Placental pericyte (primary cell): ENCODE data around the gene RPRD1A. TPM values are rescaled to one million over a fixed set of nuclear protein-coding genes. Genes with fewer than 3 reads are reported as not detected.

Experiments used
- total RNA-seq: library from RNA; depleted of rRNA; stranded (reverse); fragments of >200 nt; gene quantifications from 2 replicates; pipeline ENCODE4 v1.2.3, GENCODE V29; 2012

Gene RPRD1A
- 35.2 and 53.0 TPM in 2 replicates for total RNA-seq

GRCh38 chr18:36067055-36067957 is at the start of gene RPRD1A:
Gene RPRD1A, minus strand, starts transcription at chr18:36067559. Its CDS starts 155 bp downstream, at chr18:36067404.

GRCh38 chr18:35972197-35973000 is 95.0 kb downstream of the RPRD1A start, which contains the start of gene RMP24:
Gene RMP24, plus strand, starts transcription at chr18:35972679.

Other genes with a start within 250 kb of the RPRD1A start
- gene SLC39A6, start 61.8 kb upstream of the RPRD1A start, total RNA-seq, result 96.7 and 100 TPM in 2 replicates
- gene ELP2, start 62.3 kb upstream of the RPRD1A start, total RNA-seq, result 80.2 and 83.6 TPM in 2 replicates
- gene MOCOS, start 119.9 kb upstream of the RPRD1A start, total RNA-seq, result 4.9 and 24.9 TPM in 2 replicates
- gene FHOD3, start 230.2 kb upstream of the RPRD1A start, total RNA-seq, result 0.88 and 16.9 TPM in 2 replicates